HG03135 (cell line): Measurements from ENCODE around the gene ADARB2.

Experiments used
- ATAC-seq: cut with Tn5 transposase; IDR thresholded peaks from one replicate; pipeline ENCODE4 v1.9.1; 2021; ENCODE audit warnings: mild to moderate bottlenecking, moderate library complexity; ENCODE audit not compliant: unreplicated experiment

Gene ADARB2

DNA sequence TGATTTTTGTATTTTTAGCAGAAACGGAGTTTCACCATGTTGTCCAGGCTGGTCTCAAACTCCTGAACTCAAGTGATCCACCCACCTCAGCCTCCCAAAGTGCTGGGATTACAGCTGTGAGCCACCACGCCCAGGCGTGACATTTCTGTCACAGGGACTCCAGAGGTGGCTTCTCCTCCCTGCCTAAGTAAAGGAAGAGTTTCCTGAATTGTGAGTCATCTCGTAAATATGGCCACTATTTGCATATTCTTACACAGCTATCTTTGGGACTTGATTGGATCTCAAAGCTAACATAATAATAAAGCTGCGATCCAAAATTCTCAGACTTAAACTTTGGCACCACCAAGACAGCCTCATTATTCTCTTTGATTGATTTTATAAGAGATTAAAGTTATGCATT, 50.1 kb downstream of the ADARB2 start:
- no peak for ATAC-seq

DNA sequence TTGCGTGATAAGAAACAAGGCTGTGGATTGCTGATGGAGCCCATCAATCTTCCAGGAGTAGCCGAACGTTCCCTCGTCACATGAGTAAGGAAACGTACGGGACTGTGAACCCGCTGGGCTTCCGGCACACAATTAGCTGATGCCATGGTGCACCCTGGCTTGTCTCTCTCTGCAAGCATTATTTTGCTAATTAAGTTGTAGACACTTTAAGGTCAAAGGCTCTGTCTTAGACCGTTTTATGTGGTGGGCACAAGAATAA, 50.9 kb downstream of the ADARB2 start:
- no peak for ATAC-seq

DNA sequence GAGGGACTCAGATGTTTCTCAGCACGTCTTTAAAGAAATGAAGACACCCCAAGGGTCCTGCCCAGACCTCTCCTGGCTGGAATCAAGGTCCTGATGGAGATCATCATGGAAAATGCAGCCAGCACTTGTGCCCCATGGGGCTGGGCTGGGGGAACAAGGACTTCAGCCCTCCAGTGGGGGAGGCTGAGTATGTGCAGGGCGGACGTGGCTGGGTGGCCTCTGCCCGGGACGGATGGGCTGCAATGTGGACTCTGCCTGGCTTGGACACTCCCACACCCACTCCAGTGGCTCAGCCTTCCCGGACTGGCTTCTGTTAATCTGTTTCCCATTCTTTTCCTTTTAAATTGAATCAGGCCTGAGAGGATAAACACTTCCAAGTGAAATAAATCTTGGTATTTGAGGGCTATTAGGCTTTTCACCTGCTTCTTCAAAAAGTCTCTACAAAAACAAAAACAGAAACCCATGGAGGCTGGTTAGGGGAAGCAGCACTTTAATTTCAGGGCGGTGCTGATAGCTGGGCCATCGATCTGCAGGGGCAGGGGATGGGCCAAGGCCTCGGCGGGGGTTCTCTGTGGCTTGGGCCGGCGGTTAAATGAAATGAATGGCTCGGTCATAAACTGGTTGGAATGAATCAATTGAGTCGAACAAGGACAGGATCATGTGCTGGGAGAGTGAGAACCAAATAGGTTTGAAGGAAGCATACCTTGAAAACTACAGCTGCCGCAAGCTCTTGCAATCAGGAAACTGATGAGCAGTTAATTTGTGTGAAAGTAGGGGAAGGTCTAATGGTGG, 51.4 kb downstream of the ADARB2 start:
- no peak for ATAC-seq

DNA sequence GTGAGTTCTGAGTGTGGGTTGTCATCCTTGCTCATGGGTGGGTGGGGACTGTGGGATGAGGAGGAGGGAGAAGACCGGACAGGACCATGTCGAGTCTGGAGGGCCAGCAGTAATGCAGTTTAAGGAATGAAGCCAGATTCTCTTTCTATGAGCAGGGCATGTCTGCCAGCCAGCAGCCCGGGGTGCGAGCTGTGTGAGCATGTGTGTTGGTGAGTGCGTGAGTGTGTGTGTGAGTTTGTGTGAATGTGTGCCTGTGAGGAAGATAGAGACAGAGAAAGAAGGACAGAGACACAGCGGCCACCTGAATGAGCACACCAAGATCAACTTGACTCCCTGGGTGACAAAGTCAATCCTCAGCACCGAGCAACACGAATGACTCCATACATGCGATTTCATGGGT, 52.3 kb downstream of the ADARB2 start:
- no peak for ATAC-seq

DNA sequence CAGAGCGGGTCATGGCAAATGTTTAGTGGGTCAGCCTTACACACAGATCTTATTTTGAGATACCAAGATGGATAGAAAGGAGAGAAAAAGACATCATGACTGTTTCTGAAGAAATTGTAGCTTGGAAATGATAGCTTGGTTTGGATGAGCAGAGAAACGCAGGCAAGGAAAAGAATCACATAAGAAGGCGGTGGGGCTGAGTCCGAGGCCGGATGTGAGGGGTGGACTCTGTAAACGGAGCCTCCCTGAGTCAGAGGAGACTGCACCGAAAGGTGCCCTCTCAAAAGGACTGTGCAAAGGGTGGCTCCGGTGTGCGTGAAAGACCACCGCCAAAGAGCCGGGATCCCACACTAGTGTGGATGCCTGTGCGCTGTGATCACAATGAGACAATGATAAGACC, 53.7 kb downstream of the ADARB2 start:
- no peak for ATAC-seq

DNA sequence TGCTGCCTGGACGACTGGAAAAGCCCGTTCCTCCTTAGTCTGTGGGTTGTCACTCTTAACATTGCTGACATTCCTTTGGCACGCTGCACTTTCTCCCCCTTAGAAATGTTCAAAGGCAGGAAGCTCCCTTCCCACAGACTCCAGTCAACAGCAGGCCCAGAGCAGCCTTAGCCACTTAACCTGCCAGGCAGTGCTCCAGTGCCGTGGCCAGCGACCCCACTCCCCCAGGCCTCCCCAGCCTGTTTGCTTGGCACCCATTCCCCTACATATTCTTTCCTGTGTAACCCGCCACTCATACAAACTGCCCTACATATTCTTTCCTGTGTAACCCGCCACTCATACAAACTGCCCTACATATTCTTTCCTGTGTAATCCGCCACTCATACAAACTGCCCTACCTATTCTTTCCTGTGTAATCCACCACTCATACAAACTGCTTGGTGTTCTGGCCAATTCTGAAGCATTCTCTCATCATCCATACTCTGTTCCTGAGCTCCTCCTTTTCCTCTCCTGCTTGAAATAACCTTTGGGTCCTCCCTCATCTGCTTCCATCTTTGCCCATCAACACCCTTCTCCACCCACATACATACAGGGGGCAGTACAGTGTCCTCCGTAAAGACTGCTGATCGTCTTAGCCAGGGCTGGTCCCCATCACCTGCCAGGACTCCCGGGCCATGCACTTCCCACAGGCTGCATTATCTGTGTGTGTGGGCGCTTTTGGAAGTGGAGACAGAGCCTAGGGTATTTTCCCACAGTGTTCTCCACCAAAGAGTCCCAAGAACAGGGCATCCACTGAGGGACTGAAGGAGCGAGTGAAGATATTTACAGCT, 57.3 kb downstream of the ADARB2 start:
- ATAC-seq: no peak

DNA sequence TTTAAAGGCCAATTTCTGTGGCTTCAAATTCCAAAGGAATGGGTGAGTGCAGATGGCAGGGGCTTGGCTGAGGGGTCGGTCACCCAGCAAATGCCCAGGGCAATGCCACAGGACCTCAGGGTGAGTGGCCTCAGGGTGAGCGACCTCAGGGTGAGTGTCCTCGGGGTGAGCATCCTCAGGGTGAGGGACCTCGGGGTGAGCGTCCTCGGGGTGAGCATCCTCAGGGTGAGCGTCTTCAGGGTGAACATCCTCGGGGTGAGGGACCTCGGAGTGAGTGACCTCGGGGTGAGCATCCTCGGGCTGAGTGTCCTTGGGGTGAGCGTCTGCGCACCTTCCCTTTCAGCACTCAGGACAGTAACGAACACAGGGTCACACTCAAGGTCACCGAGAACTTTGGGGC, 59.2 kb downstream of the ADARB2 start:
- ATAC-seq: no peak

DNA sequence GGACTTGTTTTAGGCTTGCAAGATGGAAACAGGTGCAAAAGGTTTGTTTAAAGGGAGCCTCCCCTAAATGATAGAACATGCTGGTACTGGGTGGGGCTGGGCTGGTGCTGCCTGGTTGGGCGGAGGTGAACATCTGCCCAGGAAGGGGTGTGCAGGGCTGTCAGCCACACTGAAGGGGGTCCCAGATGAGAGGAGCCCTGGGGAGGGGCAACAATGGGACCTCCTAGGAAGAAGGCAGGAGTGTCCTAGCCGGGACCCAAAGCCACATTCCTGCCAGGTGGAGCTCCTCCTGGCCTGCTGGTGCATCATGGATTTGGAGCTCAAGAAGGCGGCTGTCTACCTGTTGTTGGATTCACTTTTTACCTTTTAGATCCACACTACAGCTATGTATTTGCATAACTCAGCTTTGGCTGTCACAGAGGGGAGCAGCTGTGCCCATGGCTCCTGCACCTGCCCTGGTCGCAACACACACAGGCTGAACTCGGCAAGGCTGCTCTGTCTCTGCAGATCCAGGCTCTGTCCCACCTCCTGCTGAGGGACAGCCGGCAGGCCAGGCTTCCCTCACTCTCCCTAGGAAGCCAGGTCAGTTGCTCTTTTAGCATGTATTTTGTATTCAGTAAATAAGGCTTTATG, 59.9 kb downstream of the ADARB2 start:
- ATAC-seq: no peak

DNA sequence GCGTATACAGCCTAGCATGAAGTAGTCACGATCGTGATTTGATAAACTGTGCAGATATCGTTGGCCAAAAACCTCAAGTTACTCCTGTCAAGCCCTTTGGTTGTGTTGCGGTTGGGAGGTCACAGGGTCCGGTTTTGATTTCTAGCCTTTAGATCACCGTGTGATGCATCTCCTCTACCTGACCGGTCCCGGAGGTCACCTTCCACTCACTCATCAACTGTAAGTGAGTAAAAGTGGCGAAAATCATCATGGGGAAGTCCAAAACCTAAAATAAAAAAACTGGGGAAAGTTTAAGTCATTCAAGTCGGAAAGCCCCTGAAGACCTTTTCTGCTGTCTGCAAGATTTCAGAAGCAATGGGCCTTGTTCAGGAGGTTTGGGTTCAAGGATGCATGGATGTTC, 62.8 kb downstream of the ADARB2 start:
- ATAC-seq: no peak

DNA sequence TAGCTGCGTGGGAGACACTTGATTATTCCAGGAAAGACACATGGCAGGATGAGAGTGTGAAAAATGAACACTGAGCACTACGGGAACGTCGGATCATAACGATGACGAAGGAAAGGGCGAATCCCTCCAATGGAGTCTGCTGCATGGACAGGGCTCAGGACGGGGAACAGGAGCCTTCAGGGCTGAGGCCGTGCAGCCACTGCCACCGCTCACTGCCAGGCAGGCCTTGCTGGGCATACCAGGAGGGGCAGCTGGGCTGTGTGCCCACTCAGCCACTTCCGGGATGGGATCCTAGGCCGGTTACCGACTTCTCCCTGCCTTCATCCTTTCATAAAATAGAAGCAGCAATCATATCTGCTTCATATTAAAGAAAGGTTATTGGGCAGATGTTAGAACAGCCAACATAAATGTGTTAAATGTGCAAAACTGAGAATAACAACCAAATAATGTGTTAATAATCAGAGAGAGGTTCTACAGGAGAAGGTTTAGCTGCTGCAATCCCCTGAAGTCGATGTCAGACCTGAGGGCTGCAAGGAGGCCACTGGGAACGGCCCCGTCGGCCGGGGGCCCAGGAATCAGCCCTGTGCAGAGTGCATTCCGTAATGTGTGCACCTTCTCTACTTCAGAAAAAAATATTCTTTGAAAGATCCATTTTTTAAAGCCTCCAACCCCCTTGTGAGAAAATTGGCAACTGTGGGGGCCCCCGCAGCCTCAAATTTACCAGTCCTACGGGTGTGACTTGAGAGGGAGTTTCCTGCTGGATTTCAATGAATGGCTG, 63.6 kb downstream of the ADARB2 start:
- no peak for ATAC-seq

DNA sequence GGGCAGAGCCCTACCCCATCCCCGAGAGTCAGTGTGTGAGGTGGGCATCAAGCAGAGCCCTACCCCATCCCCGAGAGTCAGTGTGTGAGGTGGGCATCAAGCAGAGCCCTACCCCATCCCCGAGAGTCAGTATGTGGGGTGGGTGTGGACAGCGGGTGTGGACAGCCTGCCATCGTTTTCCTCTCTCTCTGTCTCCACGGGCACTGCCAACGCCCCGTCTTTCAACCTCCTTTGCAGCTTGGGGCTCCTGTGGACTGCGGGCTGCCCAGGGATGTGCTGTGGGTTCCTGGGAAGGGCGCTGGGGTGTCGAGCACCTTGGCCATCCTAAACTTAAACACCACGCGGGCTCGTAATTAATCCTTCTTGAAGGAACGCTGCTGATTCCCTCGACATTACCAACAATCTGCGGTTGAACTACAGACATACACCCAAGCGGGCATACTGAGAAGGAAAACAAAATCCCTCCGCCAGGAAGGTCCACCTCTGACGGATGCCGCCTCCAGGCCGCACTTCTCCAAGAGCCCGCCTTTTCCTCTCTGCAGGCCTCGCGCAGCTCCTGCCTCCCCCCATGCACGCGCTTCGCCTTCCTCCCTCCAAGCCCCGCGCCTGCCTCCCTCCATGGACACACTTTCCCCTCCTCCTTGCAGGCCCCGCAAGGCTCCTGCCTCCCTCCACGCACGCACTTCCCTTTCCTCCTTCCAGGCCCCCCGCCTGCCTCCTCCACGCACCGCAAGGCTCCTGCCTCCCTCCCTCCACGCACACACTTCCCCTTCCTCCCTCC, 65.1 kb downstream of the ADARB2 start:
- no peak for ATAC-seq

DNA sequence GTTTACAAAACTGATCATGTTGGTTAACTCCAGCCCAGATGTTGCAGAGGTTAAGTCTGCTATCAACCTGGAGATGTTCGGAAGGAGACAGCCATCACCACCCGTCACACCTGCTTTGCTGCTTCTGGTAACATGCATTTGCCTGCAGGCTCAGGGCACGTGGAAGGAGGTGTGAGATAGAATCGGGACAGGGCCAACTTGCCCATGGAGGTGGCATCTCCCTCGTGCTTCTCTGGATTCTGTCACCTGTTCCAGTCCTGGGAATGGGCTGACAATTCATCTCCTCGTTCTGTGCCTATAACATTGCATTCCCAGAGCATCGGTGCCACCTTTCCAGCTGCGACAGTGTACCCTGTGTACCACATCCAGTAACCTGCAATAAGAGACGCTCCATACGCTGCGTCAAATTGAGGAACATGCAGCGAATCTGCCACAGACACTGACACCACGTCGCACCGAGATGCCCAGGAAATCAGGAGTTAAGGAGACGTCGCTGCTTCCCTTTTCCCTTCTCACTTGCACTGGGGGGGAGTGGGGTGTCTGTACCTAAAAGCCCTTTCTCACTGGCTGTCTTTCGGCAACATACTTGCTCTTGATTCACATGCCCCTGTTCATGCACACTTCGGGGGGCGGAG, 65.8 kb downstream of the ADARB2 start:
- ATAC-seq: no peak

DNA sequence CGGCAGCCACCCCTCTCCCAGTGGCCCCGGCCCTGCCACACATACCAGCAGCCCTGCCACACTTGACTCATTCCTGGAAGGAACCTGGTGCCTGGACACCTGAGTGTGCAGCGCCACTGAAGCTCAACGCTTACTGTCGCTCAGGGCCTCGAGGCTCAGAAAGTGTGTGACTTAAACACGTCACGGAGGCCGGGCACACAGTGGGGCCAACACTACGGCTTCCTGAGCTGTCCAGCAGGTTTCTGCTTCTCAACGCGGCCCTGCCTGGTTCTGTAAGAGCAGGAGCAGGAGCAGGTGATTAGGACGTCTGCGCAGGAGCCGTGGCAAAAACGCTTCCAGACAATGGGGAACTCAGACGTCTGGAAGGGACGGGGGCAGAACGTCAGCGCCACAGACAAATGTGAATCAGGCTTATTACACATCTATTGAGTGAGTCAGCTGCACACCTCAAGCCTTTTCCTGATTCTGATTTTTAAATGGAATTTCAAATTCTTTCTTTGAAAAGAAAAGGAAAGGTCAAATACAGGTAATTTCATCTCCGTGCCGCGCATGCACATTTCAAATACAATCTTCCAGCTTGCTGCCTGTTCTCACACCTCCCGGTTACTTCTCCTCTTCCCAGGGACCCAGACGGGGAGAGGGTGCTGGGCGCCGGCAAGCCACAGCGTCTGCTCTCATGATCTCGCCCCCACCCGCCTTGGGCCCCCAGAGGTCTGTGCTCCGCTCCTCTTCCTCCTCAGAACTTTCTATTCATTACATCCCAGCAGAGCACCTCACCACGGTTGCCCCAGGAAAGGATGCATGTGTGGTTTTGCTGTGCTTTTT, 66.6 kb downstream of the ADARB2 start:
- no peak for ATAC-seq

DNA sequence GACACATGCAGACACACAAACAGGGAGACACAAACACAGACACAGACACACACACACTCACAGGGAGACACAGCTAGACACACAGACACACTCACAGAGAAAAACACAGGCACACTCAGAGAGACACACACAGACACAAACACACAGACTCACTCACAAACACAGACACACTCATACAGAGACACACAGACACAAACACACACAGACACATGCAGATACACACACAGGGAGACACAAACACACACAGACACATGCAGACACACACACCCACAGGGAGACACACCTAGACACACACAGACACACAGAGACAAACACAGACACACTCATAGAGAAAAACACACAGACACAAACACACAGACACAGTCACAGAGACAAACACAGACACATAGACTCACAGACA, 67.9 kb downstream of the ADARB2 start:
- no peak for ATAC-seq

DNA sequence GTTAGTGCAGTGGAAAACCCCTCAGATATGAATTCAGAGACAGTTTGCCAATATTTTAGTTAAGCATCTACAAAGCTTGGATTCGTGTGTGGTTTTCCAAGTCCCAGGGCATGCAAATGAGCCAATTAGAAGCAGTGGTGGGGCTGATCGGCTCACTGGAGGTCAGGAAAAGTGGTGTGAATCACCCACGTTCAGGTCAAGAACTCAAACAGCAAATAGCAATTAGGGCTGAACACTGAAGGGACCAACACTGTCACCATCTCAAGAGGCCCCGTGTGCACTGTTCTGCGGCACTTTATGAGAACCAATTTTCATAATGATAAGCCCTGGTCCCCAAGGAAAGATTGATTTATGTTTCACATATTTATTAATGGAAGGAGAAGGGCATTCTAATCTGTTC, 68.9 kb downstream of the ADARB2 start:
- no peak for ATAC-seq

DNA sequence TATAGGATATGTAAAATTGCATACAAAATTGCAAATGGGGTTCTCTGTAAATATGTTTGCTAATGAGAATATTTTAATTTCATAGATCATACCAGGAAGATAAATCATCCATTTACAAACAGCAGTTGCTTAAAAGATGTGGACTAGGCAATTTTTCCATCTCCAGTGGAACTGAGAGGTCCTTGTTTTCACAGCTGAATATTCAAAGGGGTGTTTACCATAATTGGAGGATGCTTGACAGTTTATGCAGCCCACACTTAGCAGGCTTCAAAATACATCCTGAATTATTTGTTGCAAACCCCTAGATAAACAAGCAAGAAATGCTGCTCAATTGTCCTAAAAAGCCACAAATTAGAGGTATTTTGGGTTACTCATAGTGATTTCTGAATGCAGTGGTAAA, 69.9 kb downstream of the ADARB2 start:
- ATAC-seq: no peak

DNA sequence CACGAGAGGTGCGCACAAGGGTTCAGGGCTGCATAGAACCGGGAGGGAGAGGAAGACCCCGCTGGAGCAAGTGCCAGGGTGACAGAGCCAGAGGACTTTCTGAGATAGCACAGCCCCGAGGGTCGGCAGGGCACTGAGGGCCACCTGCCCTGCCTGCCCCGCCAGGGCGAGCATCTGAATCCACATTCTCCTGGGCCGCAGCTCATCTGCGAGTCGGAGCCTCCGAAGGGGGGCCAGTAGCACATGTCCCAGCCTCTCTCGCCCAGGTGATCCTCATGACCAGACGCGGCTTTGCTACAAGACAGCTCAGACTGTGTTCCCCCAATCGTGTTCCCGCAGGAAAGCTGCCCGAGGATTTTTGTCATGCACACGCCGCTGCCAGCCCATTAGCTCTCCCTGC, 71.2 kb downstream of the ADARB2 start:
- no peak for ATAC-seq

DNA sequence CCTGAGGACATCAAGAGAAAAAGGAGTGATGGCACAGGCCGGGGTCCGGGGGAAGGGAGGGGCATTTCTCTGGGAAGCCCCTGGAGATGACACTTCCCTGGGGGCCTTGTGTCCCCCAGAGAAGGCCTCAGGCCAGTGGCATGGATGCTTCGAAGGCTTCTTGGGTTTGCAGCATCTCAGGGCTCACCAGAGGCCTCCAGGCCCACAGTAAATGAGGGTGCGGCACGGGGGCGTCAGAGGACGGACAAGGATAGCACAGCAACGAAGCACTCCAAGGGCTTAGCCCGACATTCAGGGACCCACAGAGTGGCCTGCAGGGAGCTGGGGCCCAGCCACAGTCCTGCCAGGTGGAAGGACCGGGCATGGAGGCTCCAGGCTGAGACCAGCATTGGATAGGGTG, 71.6 kb downstream of the ADARB2 start:
- no peak for ATAC-seq

DNA sequence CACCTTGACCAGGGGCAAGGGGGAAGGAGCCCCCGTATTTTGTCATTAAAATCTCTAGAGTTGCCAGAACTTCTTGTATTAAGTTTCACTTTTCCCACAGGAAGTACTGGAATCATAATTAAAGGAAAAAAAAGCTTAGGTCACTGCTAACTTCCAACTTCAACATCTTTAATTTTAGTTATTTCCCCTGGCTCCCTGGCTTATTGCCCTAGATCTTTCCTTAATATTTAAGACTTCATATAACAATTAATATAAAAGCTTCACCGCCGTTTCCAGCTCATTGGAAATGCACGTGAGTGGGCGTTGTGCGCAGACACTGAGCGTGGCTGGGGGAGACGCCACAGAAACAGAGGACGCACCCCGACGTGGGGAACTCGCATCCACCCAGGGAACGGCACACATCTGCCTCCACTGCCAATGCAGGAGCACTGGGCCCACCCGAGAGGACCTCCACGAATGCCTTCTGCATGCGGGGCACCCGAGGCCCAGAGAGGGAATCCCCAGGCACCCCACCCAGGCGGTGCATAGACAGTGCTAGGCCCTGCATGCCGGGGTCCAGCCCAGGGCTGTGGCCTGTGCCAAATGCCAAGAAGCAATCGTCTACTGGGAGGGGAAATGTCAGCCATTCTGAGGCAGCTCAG, 72.2 kb downstream of the ADARB2 start:
- no peak for ATAC-seq
